ENCODE results near the gene ZBTB17. TPM values are rescaled to one million over a fixed set of nuclear protein-coding genes. Genes with fewer than 3 reads are reported as not detected.
"Not testable (repeated sequence)": the region's sequence is repeated elsewhere in the genome, so short reads cannot be mapped to it uniquely, and the experiment has no call there.

The ZBTB17 gene
- total and polyA plus RNA-seq, 2 experiments from 2014 or later: 21.9 to 26.6 TPM

- no peak for TF ChIP-seq REST (IDR thresholded peaks at IDR 0.05; ENCODE audit: unreplicated experiment)
- no peak for TF ChIP-seq JUNB (IDR thresholded peaks at IDR 0.05; ENCODE audit: unreplicated experiment)
- no peak for TF ChIP-seq ZNF114 (CRISPR knock-in tag; IDR thresholded peaks at IDR 0.05)
- no peak for TF ChIP-seq STAT1 (IDR thresholded peaks at IDR 0.05; ENCODE audit: unreplicated experiment)
- TF ChIP-seq, protein P1, sequence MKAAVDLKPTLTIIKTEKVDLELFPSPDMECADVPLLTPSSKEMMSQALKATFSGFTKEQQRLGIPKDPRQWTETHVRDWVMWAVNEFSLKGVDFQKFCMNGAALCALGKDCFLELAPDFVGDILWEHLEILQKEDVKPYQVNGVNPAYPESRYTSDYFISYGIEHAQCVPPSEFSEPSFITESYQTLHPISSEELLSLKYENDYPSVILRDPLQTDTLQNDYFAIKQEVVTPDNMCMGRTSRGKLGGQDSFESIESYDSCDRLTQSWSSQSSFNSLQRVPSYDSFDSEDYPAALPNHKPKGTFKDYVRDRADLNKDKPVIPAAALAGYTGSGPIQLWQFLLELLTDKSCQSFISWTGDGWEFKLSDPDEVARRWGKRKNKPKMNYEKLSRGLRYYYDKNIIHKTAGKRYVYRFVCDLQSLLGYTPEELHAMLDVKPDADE (IDR thresholded peaks at IDR 0.05): no peak
- TF ChIP-seq EZH2 (IDR thresholded peaks at IDR 0.05; ENCODE audit: low read depth, unreplicated experiment): no peak
- TF ChIP-seq POLR2AphosphoS5 (IDR thresholded peaks at IDR 0.05; ENCODE audit: low read depth): no peak
- TF ChIP-seq EZH2phosphoT487 (IDR thresholded peaks at IDR 0.05; ENCODE audit: unreplicated experiment): no peak
- TF ChIP-seq CREB1 (CRISPR knock-in tag; IDR thresholded peaks at IDR 0.05; ENCODE audit: low read depth): no peak
Measured at GRCh38 chr1:16005597-16005996, 29.7 kb upstream of the ZBTB17 start (continued).

DNA sequence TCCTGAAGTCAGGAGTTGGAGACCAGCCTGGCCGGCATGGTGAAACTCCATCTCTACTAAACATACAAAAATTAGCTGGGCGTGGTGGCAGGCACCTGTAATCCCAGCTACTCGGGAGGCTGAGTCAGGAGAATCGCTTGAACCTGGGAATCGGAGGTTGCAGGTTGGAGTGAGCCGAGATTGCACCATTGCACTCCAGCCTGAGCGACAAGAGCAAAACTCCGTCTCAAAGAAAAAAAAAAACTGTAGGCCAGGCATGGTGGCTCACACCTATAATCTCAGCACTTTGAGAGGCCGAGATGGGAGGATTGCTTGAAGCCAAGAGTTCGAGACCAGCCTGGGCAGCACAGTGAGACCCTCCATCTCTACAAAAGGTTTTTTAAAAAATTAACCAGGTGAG, 25.4 kb upstream of the ZBTB17 start:
- not testable (repeated sequence) for H2AFZ ChIP-seq; H3K9me3 Mint-ChIP-seq; H3K79me2 ChIP-seq (replicated peaks; ENCODE audit: insufficient read depth)

DNA sequence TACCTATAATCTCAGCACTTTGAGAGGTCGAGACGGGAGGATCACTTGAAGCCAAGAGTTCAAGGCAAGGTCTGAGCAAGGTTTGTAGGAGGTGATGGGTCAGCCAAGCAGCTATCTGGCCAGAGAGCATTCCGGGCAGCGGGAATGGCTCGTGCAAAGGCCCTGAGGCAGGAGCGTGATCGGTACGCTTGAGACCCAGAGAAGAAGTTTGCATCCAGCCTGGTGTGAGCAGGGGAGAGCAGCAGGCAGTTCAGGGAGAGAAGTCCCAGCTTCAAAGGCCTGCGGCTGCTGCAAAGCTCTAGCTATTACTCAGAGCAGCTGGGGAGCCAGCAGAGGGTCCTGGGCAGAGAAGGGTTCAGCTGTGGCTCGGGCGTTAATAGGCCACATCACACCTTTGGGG, 23.0 kb upstream of the ZBTB17 start:
- Mint-ChIP-seq H3K9me3 (no peaks in the 10 kb centered on the region), H3K27me3 (ENCODE audit: insufficient read depth, low read depth, poor library complexity) (peaks cover 5% of the 10 kb centered on the region), H3K27ac (no peak overlapping the region), H3K36me3 (ENCODE audit: low read depth) (no peaks in the 10 kb centered on the region), H3K4me1 (0 out of 3 replicates have a peak, but pooled peaks cover 2% of the 10 kb centered on the region), H3K4me3 (no peak overlapping the region)
- Histone ChIP-seq H3F3A (replicated peaks; ENCODE audit: low read depth) (no peaks in the 10 kb centered on the region), H3K9me2 (ENCODE audit: insufficient read depth) (no peaks in the 10 kb centered on the region), H3K36me3 (ENCODE audit: insufficient read depth) (no peaks in the 10 kb centered on the region), H4K20me1 (replicated peaks; ENCODE audit: insufficient read depth) (no peaks in the 10 kb centered on the region), H3K4me1 (ENCODE audit: insufficient read depth) (no peaks in the 10 kb centered on the region), H3K79me2 (replicated peaks; ENCODE audit: insufficient read depth) (no peaks in the 10 kb centered on the region), H2AFZ (no peak overlapping the region), H3K4me2 (no peak overlapping the region), H3K27ac (ENCODE audit: low read depth) (no peak overlapping the region), H3K4me3 (no peak overlapping the region), H3K27me3 (ENCODE audit: insufficient read depth) (no peaks in the 10 kb centered on the region)
- DNase-seq (ENCODE audit: low spot score): no peak
- no peak for ATAC-seq
- TF ChIP-seq ZNF331 (CRISPR knock-in tag; IDR thresholded peaks at IDR 0.05; ENCODE audit: low read depth): no peak
- no peak for TF ChIP-seq STAT1 (IDR thresholded peaks at IDR 0.05; ENCODE audit: unreplicated experiment)
- no peak for TF ChIP-seq POLR2AphosphoS5 (IDR thresholded peaks at IDR 0.05; ENCODE audit: low read depth)
- TF ChIP-seq REST (IDR thresholded peaks at IDR 0.05; ENCODE audit: unreplicated experiment): no peak

More for the DNA sequence above, 25.4 kb upstream of the ZBTB17 start:
- not testable (repeated sequence) for H3K27ac Mint-ChIP-seq; H3K4me3 ChIP-seq; H3K4me2 ChIP-seq; H3K27ac ChIP-seq (ENCODE audit: low read depth); H3K36me3 Mint-ChIP-seq (ENCODE audit: low read depth); H3K4me1 ChIP-seq (ENCODE audit: insufficient read depth); H3K4me1 Mint-ChIP-seq; H3F3A ChIP-seq (replicated peaks; ENCODE audit: low read depth); DNase-seq (ENCODE audit: low spot score); ATAC-seq; H3K27me3 Mint-ChIP-seq (ENCODE audit: insufficient read depth, low read depth, poor library complexity); H3K36me3 ChIP-seq (ENCODE audit: insufficient read depth); H3K4me3 Mint-ChIP-seq; H3K9me2 ChIP-seq (ENCODE audit: insufficient read depth); H4K20me1 ChIP-seq (replicated peaks; ENCODE audit: insufficient read depth); H3K27me3 ChIP-seq (ENCODE audit: insufficient read depth)

All from GM23338 (cell line).